Measurements from ENCODE around the gene MCOLN1.
"Not testable (repeated sequence)": the region's sequence is repeated elsewhere in the genome, so short reads cannot be mapped to it uniquely, and the experiment has no call there.

Gene MCOLN1

GRCh38 chr19:7575434-7576040 lies 53.1 kb downstream of the MCOLN1 start:
- no peak for DNase-seq (ENCODE audit: low read depth in 2 of 2)

DNA sequence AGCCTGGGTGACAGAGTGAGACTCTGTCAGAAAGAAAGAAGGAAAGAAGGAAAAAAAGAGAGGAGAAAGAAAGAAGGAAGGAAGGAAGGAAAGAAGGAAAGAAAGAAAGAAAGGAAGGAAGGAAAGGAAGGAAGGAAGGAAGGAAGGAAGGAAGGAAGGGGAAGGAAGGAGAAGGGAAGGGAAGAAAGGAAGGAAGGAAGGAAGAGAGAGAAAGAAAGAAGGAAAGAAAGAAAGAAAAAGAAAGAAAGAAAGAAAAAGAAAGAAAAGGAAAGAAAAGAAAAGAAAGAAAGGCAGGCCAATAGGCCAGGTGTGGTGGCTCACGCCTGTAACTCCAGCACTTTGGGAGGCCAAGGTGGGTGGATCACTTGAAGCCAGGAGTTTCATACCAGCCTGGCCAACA lies 55.0 kb downstream of the MCOLN1 start:
- not testable (repeated sequence) for DNase-seq (ENCODE audit: low read depth in 2 of 2)

GRCh38 chr19:7578127-7578526 lies 55.7 kb downstream of the MCOLN1 start:
- DNase-seq (ENCODE audit: low read depth in 2 of 2), result no peak

- no peak for DNase-seq (ENCODE audit: low read depth in 2 of 2)
Observed at GRCh38 chr19:7579182-7579581, 56.8 kb downstream of the MCOLN1 start.

DNA sequence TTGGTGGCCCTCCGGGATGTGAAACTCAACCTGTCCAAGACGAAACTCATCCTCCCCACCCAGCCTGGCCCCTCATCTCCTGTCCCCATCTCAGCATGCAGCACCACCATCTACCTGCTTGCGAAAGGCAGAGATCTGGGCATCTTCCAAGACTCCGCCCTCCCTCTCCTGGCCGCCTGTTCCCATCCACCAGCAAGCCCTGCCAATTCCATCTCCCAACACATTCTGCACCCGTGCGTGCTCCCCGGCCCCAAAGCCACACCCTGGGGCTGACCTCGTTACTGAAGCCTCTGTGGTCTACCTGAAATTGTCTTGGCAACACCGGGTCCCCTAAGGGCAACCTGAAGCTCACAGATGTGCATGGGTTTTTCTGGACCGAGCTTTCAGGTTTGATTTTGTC lies 60.0 kb downstream of the MCOLN1 start:
- no peak for DNase-seq (ENCODE audit: low read depth in 2 of 2)

Measured in stimulated activated CD4-positive, alpha-beta T cell treated with anti-CD3 and anti-CD28 coated beads, Interleukin-1b, Interleukin-23, amount 100 ng/mL, for 1 hour (primary cell).